ENCODE measurements around the gene SLC35F5. TPM values are rescaled to one million over a fixed set of nuclear protein-coding genes. Genes with fewer than 3 reads are reported as not detected.

Gene SLC35F5
- total RNA-seq, 2 donors from 2014 or later: 37.1 to 39.0 TPM

DNA sequence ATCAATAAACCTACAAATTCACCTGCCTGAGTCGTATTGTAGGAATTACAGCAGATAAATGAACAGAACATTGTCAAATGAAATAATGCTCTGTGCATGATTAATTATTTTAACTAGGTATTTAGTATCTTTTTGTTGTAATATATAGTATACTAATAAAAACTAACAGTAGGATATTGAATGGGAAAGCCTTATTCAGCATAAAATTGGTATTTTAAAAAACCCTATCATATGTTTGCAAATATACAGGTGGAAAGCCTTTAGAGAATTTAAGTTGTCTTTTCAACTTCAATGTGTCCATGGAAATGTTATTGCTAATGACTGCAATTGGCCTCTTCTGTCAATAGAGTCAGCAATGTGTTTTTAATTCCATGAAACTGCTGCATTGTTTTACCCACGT is 40.8 kb upstream of the SLC35F5 start:
- Histone ChIP-seq H3K27me3 (ENCODE audit: control insufficient read depth, insufficient read depth, low read length, poor library complexity, severe bottlenecking) (no peaks in the 10 kb centered on the region), H3K4me3 (ENCODE audit: low read length) (no peak overlapping the region), H3K9me3 (ENCODE audit: control insufficient read depth, low read length) (no peaks in the 10 kb centered on the region), H3K27ac (ENCODE audit: low read depth, low read length) (no peak overlapping the region), H3K4me1 (ENCODE audit: control insufficient read depth, insufficient read depth, low read length) (peaks cover 3% of the 10 kb centered on the region), H3K9ac (ENCODE audit: extremely low read depth, low read length, poor library complexity, severe bottlenecking) (no peak overlapping the region), H3K36me3 (ENCODE audit: control insufficient read depth, insufficient read depth, low read length) (no peaks in the 10 kb centered on the region)
- Mint-ChIP-seq H3K27me3 (ENCODE audit: insufficient read depth) (peaks cover 4% of the 10 kb centered on the region), H3K9me3 (no peaks in the 10 kb centered on the region), H3K4me3 (no peak overlapping the region), H3K27ac (no peak overlapping the region), H3K4me1 (peaks cover 7% of the 10 kb centered on the region), H3K36me3 (ENCODE audit: low read depth) (no peaks in the 10 kb centered on the region)
- TF ChIP-seq, protein P1, sequence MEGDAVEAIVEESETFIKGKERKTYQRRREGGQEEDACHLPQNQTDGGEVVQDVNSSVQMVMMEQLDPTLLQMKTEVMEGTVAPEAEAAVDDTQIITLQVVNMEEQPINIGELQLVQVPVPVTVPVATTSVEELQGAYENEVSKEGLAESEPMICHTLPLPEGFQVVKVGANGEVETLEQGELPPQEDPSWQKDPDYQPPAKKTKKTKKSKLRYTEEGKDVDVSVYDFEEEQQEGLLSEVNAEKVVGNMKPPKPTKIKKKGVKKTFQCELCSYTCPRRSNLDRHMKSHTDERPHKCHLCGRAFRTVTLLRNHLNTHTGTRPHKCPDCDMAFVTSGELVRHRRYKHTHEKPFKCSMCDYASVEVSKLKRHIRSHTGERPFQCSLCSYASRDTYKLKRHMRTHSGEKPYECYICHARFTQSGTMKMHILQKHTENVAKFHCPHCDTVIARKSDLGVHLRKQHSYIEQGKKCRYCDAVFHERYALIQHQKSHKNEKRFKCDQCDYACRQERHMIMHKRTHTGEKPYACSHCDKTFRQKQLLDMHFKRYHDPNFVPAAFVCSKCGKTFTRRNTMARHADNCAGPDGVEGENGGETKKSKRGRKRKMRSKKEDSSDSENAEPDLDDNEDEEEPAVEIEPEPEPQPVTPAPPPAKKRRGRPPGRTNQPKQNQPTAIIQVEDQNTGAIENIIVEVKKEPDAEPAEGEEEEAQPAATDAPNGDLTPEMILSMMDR (conservative IDR thresholded peaks at IDR 0.05): no peak
- WGBS, 2 experiments (ENCODE audit: insufficient coverage in 1 of 2, insufficient read length in 1 of 2): 90% methylated on average over 2 of the region's 2 CpGs; no CpG with 5 or more reads in 1 of the 2 experiments
- DNase-seq: no peak

DNA sequence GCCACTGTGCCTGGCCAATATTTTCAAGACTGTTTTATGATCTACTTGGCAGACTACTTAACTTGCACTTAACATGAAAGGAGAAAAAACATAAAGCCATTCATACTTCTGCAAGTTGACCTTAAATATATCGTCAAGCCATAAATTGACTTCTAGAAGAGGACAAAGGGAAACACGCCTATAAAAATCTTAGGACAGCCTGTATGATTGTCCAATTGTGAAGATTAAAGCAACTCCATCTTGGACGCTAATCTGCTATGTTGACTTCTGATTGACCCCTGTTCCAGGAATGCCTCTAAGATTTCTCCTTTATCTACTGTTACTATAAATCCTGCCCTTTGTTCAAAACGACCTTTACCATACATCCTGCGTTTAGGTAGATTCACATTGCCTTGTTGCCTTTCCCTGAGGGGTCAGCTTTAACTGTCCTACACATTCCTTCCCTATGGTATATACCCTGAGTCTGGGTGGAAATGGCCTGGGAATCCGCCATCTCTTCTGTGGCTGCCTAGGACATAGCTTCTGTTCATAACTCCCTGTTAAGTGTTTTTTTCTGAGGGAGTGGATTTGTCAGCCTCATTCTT is 40.2 kb upstream of the SLC35F5 start:
- Mint-ChIP-seq H3K4me1 (peaks cover 2% of the 10 kb centered on the region), H3K27ac (no peak overlapping the region), H3K36me3 (ENCODE audit: low read depth) (no peaks in the 10 kb centered on the region), H3K4me3 (no peak overlapping the region), H3K9me3 (no peaks in the 10 kb centered on the region), H3K27me3 (ENCODE audit: insufficient read depth) (peaks cover 4% of the 10 kb centered on the region)
- Histone ChIP-seq H3K27me3 (ENCODE audit: control insufficient read depth, insufficient read depth, low read length, poor library complexity, severe bottlenecking) (no peaks in the 10 kb centered on the region), H3K4me3 (ENCODE audit: low read length) (no peak overlapping the region), H3K9me3 (ENCODE audit: control insufficient read depth, low read length) (no peaks in the 10 kb centered on the region), H3K9ac (ENCODE audit: extremely low read depth, low read length, poor library complexity, severe bottlenecking) (no peak overlapping the region), H3K27ac (ENCODE audit: low read depth, low read length) (no peak overlapping the region), H3K4me1 (ENCODE audit: control insufficient read depth, insufficient read depth, low read length) (no peaks in the 10 kb centered on the region), H3K36me3 (ENCODE audit: control insufficient read depth, insufficient read depth, low read length) (no peaks in the 10 kb centered on the region)
- 90 to 91% methylated on average over 5 to 6 of the region's 6 CpGs for WGBS, 2 experiments (ENCODE audit: insufficient coverage in 1 of 2, insufficient read length in 1 of 2)
- TF ChIP-seq, protein P1 (conservative IDR thresholded peaks at IDR 0.05): no peak
- DNase-seq: no peak

DNA sequence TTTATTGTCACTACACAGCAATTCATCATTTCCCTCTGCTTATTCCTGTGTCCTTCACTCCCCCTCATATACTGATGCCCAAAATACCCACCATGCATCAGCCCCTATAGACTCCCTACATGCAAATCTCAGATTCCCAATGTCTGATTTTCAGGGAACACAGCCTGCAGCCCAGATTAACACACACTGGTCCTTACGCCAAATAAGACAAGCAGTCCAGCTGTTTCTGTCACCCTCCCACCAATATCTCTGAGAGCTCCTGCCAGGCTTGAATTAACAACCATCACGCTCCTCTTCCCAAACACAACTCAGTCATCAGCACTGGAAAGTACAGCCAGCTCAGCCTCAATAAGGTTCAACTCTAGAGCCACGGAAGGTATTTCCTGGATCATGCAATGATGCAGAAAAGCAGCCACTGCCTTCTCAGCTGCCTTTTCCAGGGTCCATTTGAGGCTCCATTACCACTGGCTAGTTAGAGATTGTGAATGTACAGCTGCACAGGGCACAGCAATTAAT is 39.0 kb upstream of the SLC35F5 start:
- Mint-ChIP-seq H3K27ac (no peak overlapping the region), H3K36me3 (ENCODE audit: low read depth) (no peaks in the 10 kb centered on the region), H3K4me3 (no peak overlapping the region), H3K9me3 (no peaks in the 10 kb centered on the region), H3K27me3 (ENCODE audit: insufficient read depth) (peaks cover 4% of the 10 kb centered on the region), H3K4me1 (no peaks in the 10 kb centered on the region)
- 91 to 100% methylated on average over 1 to 3 of the region's 3 CpGs for WGBS, 2 experiments (ENCODE audit: insufficient coverage in 1 of 2, insufficient read length in 1 of 2)
- TF ChIP-seq, protein P1 (conservative IDR thresholded peaks at IDR 0.05): no peak
- Histone ChIP-seq H3K27ac (ENCODE audit: low read depth, low read length) (no peak overlapping the region), H3K9ac (ENCODE audit: extremely low read depth, low read length, poor library complexity, severe bottlenecking) (no peak overlapping the region), H3K9me3 (ENCODE audit: control insufficient read depth, low read length) (no peaks in the 10 kb centered on the region), H3K4me3 (ENCODE audit: low read length) (no peak overlapping the region), H3K27me3 (ENCODE audit: control insufficient read depth, insufficient read depth, low read length, poor library complexity, severe bottlenecking) (no peaks in the 10 kb centered on the region), H3K36me3 (ENCODE audit: control insufficient read depth, insufficient read depth, low read length) (no peaks in the 10 kb centered on the region), H3K4me1 (ENCODE audit: control insufficient read depth, insufficient read depth, low read length) (no peaks in the 10 kb centered on the region)
- DNase-seq: no peak
